Measurements from ENCODE around the gene TSHZ2.

The TSHZ2 gene

DNA sequence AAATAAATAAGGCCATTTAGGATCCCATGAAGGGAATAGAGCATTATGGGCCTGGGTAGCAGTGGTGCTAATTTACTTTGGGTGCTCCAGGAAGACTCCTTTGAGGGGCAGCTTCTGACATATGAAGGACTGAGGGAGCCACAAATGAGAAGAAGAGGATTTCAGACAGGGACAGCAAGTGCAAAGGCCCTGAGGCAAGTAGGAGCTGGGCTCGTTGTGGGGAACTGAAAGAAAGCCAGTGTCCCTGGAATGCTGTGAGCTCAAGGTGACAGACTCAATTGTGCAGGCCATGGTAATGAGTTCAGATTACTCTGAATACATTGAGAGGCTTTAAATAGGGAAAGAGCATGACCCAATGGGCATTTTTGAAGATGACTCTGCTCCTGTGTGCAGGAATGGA lies 307.6 kb downstream of the TSHZ2 start:
- Histone ChIP-seq H3K27me3 (ENCODE audit: insufficient read depth, low read length) (no peaks in the 10 kb centered on the region), H4K20me1 (ENCODE audit: insufficient read depth, low read length) (no peaks in the 10 kb centered on the region), H3F3A (ENCODE audit: insufficient read depth, low read length) (no peaks in the 10 kb centered on the region), H3K79me2 (ENCODE audit: insufficient read depth, low read length) (no peaks in the 10 kb centered on the region), H3K27ac (ENCODE audit: low read depth, low read length, poor library complexity, severe bottlenecking) (no peak overlapping the region), H3K4me2 (ENCODE audit: low read length) (no peak overlapping the region), H3K36me3 (ENCODE audit: insufficient read depth, low read length) (no peaks in the 10 kb centered on the region), H3K4me1 (ENCODE audit: insufficient read depth, low read length, severe bottlenecking) (no peaks in the 10 kb centered on the region), H3K4me3 (ENCODE audit: low read depth, low read length, poor library complexity, severe bottlenecking) (no peak overlapping the region), H3K9me3 (ENCODE audit: low read length) (no peaks in the 10 kb centered on the region), H3K9me2 (ENCODE audit: low read depth, low read length) (no peaks in the 10 kb centered on the region), H3K9ac (ENCODE audit: low read length) (no peak overlapping the region), H2AFZ (ENCODE audit: low read length) (no peak overlapping the region)
- TF ChIP-seq, protein P1, sequence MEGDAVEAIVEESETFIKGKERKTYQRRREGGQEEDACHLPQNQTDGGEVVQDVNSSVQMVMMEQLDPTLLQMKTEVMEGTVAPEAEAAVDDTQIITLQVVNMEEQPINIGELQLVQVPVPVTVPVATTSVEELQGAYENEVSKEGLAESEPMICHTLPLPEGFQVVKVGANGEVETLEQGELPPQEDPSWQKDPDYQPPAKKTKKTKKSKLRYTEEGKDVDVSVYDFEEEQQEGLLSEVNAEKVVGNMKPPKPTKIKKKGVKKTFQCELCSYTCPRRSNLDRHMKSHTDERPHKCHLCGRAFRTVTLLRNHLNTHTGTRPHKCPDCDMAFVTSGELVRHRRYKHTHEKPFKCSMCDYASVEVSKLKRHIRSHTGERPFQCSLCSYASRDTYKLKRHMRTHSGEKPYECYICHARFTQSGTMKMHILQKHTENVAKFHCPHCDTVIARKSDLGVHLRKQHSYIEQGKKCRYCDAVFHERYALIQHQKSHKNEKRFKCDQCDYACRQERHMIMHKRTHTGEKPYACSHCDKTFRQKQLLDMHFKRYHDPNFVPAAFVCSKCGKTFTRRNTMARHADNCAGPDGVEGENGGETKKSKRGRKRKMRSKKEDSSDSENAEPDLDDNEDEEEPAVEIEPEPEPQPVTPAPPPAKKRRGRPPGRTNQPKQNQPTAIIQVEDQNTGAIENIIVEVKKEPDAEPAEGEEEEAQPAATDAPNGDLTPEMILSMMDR (IDR thresholded peaks at IDR 0.05; ENCODE audit: low read length): no peak
- TF ChIP-seq EZH2 (IDR thresholded peaks at IDR 0.05; ENCODE audit: borderline replicate concordance, low read length): no peak

DNA sequence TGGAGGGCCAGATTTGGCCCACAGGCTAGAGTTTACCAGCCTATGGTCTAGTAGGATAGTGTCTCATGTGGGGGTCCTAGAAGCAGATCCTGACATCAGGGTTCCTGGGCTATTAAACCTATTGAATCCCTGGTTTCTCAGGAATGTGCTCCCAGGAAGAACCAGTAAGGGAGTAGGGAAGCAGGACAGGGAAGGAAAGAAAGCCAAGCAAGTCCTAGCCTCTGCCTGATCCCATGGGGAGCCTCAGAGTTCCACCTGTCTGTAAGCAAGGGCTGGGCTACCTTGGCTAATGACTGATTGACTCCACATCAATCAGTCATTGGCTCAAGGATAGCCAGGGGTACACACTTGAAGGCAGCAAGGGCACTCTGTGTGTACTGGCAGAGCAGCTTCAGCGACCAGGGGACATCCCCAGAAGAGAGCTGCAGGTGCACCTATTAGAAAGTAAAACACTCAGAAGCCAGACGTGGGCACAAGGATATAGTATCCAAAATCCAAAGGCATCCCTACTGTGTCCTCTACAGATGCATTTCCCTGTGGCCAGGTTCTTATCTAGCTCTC lies 309.5 kb downstream of the TSHZ2 start:
- H3K9me2 ChIP-seq (ENCODE audit: low read depth, low read length): no peaks in the 10 kb centered on the region
- H3F3A ChIP-seq (ENCODE audit: insufficient read depth, low read length): no peaks in the 10 kb centered on the region
- H3K9me3 ChIP-seq (ENCODE audit: low read length): no peaks in the 10 kb centered on the region
- H3K27ac ChIP-seq (ENCODE audit: low read depth, low read length, poor library complexity, severe bottlenecking): no peak overlapping the region
- H3K4me2 ChIP-seq (ENCODE audit: low read length): no peak overlapping the region
- H4K20me1 ChIP-seq (ENCODE audit: insufficient read depth, low read length): no peaks in the 10 kb centered on the region
- no peak for TF ChIP-seq EZH2 (IDR thresholded peaks at IDR 0.05; ENCODE audit: borderline replicate concordance, low read length)
- TF ChIP-seq, protein P1 (IDR thresholded peaks at IDR 0.05; ENCODE audit: low read length): no peak
- no peak overlapping the region for H3K4me3 ChIP-seq (ENCODE audit: low read depth, low read length, poor library complexity, severe bottlenecking)
- no peaks in the 10 kb centered on the region for H3K36me3 ChIP-seq (ENCODE audit: insufficient read depth, low read length)
- no peak overlapping the region for H3K9ac ChIP-seq (ENCODE audit: low read length)
- H3K79me2 ChIP-seq (ENCODE audit: insufficient read depth, low read length): no peaks in the 10 kb centered on the region
- no peak overlapping the region for H2AFZ ChIP-seq (ENCODE audit: low read length)
- H3K27me3 ChIP-seq (ENCODE audit: insufficient read depth, low read length): no peaks in the 10 kb centered on the region
- no peaks in the 10 kb centered on the region for H3K4me1 ChIP-seq (ENCODE audit: insufficient read depth, low read length, severe bottlenecking)

DNA sequence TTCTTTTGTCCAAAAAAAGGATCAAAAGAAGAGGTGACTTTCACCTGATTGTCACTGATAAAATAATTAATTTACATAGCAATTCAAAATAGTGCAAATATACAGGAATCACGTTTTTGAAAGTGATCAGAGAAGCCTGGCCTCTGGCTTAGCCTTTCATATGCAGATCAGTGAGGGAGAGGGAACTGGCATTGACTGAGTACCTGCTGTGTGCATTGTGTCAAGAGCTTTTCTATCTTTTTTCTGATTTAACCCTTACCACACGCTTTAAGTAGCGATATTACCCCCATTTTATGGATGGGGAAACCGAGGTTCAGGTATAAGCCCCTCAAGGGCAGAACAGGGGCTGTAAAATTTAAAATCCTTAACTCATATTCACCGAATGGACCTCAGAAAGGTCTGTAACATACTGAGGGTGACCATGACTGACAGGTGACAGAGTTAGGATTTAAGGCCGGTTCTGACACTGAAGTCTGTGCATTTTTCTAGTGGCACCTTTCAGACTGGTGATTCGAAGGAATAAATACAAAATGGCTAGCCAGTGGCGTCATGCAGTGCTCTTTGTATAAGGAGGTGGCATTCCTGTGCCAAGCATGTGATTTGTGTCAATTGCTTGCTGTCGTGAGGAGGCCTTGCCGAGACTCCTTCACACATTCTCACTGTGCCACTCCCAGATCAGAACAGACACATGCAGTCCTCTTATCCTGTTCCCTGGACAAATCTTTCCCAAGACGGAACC lies 310.2 kb downstream of the TSHZ2 start:
- H2AFZ ChIP-seq (ENCODE audit: low read length): no peak overlapping the region
- H3K79me2 ChIP-seq (ENCODE audit: insufficient read depth, low read length): no peaks in the 10 kb centered on the region
- no peaks in the 10 kb centered on the region for H3K4me1 ChIP-seq (ENCODE audit: insufficient read depth, low read length, severe bottlenecking)
- H4K20me1 ChIP-seq (ENCODE audit: insufficient read depth, low read length): no peaks in the 10 kb centered on the region
- H3K9ac ChIP-seq (ENCODE audit: low read length): no peak overlapping the region
- TF ChIP-seq EZH2 (IDR thresholded peaks at IDR 0.05; ENCODE audit: borderline replicate concordance, low read length): no peak
- TF ChIP-seq, protein P1 (IDR thresholded peaks at IDR 0.05; ENCODE audit: low read length): no peak
- no peak overlapping the region for H3K4me2 ChIP-seq (ENCODE audit: low read length)
- no peaks in the 10 kb centered on the region for H3K9me2 ChIP-seq (ENCODE audit: low read depth, low read length)
- no peak overlapping the region for H3K27ac ChIP-seq (ENCODE audit: low read depth, low read length, poor library complexity, severe bottlenecking)
- H3F3A ChIP-seq (ENCODE audit: insufficient read depth, low read length): no peaks in the 10 kb centered on the region
- H3K27me3 ChIP-seq (ENCODE audit: insufficient read depth, low read length): no peaks in the 10 kb centered on the region
- no peaks in the 10 kb centered on the region for H3K36me3 ChIP-seq (ENCODE audit: insufficient read depth, low read length)
- H3K9me3 ChIP-seq (ENCODE audit: low read length): no peaks in the 10 kb centered on the region
- no peak overlapping the region for H3K4me3 ChIP-seq (ENCODE audit: low read depth, low read length, poor library complexity, severe bottlenecking)

Data from OCI-LY1 (cell line).